CD4-positive, alpha-beta T cell treated with Interferon gamma for 1 hour (primary cell): ENCODE results near the gene ATOH8.

Source experiments
- DNase-seq: peaks from one replicate; pipeline ENCODE4 v3.0.0-alpha.2; 2020

The ATOH8 gene

DNA sequence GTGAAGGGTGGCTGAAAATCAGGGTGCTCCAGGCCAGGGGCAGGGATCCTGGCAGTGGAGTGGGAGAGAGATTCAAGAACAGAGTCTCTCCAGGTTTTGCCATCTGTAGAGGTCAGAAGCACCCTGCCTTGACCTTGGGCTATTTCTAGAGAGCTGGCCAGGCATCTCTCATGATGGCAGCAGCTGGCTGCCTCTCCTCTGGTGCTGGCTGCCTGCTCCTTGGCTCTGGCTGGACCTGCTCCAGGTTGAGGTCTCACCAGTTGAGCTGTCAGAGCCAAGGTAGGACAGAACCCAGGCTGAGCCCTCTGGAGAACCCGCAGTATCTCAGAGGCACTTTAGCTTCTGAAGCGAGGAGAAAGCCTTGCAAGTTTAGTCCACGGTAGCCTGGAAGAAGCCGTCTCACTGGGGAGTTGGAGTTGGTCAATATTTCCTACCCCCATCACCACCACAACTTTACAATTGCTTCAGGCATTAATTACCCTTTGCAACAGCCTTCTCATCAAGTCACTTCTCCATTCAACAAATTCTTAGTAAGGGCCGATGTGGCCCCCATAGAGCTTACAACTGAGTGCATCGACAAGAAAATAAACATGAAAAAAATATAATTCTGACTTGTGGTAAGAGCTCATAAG lies 34.1 kb upstream of the ATOH8 start:
- DNase-seq: no peak

DNA sequence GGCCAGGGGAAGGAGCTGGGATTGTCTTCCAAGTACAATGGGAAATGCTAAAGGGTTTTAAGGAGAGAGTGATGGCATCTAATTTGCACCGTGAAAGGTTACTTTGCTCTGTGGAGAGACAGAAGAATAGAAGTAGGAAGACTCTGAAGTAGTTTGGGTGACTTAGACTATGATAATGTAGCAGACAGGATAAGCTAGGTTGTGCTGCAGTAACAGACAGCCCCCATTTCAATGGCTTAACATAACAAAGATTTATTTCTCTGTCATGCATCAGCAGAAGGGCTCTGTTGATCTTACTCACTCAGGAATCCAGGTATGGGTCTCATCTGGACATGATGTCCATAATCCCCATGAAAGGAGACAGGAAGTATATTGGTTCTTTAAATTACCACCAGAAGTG lies 33.3 kb upstream of the ATOH8 start:
- DNase-seq: no peak

DNA sequence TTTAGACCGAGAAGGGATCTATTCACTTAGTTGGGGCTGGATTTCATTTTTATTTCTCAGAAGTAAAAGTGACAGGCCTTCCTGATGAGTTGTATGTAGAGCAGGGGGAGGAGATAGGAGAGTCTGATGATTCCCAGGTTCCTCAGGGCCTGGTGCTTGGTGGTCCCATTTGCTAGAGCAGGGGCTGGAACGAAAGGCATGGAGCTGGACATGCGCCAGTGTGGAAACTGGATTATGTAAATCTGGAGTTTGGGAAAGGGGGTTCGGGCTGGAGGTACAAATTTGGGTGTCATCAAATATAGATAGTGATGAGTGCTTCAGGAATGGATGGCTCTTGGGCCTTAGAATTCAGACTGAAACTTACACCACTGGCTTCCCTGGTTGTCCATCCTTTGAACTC lies 32.1 kb upstream of the ATOH8 start:
- no peak for DNase-seq

DNA sequence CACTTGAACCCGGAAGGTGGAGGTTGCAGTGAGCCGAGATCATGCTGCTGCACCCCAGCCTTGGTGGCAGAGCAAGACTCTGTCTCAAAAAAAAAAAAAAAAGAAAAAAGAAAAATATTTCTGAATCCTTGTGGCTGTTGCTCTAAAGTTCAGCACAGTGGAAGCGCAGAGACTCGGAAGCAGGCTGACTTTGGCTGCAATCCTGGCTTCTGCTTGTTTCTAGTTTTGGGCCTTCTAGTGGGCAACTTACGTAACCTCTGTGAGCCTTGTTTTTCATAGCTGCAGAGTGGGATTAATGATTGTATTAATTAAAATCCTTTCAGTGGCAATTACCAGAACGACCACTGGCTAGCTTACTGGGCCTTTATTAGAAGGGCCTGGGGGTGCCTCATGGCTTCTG lies 31.3 kb upstream of the ATOH8 start:
- DNase-seq: no peak

DNA sequence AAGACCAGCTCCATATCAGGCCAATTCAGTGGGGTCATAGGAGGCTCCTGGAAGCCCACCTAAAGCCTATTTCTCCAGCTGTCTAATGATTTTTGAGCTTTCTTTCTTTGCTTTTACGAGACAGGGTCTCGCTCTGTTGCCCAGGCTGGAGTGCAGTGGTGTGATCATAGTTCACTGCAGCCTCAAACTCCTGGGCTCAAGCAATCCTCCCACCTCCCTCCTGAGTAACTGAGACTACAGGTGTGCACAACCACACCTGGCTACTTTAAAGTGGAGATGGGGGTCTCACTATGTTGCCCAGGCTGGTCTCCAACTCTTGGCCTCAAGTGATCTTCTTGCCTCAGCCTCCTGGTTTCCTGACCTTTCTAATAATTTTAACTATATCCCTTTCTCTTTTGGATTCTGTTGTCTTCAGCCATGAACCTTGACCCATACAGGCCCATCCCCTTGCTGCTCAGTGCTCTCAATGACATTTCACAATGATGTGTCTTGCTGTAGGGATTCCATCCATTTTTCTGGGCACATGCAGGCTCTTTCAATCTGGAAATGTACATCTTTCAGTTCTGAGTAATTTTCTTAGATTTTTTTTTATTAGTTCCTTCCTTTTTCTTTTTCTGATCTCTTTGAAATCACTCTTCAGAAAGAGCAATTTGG lies 30.0 kb upstream of the ATOH8 start:
- DNase-seq: no peak

DNA sequence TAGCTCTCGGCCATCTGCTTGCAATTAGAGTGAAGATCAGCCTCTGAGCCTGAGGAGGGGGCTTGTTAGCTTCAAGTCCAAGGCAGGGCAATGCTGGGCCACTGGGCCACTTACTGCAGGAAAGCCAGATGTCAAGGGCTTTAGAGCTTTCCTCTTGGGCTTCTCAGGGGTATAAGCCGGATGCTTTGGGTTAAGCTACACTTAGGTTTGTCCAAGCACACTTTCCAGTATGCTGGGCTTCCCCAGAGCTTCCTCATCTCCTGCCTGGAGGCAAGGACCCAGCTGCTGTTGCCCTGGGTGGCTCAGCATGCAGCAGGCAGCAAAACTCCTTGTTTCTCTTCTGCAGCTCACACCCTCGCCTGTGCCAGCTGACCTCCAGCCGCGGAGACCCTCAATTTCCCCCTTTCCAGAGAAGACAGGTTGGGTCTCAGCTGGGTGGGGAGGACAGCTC lies 29.0 kb upstream of the ATOH8 start:
- no peak for DNase-seq

DNA sequence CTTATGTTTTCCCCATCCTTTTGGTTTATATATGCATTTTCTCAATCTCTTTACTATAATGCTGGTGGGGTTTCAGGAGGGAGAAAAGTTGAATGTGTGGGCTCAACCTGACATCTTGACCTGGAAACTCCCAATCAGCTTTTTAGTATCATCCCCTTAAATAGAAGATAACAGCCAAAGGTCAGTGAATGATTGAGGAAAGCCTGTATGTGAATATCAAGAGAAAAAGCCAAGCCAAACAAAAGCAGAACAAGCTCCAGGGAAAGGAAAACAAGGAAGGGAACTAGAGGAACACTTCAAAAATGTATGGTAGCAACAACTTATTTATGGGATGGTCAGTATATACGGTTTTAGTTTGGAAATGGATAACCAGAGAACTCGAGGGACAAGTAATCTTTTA lies 28.3 kb upstream of the ATOH8 start:
- no peak for DNase-seq

DNA sequence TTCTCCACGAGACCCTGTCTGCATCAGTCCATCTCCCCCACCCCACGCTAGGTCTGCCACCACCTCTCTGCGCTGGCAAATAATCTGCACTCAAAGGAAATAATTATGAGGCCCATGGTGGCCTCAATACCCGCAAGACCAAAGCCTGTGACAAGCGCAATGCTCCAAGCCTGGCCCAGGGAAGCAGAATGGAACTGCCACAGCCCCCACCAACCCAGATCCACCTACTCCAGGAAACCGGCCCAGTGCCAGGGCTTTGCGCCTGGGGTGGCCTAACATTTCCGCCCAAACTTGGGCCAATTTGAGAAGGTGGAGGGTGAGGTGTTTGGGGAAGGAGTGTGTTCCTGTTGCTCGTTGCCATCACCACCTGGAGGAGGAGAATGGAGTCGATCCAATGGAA lies 26.0 kb upstream of the ATOH8 start:
- DNase-seq: no peak

DNA sequence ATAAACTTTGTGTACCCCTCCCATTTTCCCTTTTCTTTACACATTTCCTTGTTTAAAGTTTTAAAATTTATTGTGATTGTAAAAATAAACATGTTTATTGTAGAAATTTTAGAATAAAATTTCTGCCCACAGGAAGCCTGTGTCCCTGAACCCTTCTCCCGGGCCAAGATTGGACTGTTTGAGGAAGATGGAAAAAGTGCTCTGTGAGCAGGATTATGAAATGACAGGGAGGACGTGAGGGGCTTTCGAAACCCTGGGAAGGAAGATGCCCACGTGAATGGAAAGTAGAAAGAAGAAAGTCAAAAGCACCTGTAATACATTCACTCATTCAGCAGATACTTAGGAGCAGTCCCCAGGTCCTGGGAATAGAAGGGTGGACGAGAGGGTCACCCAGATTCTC lies 25.4 kb upstream of the ATOH8 start:
- DNase-seq: no peak

DNA sequence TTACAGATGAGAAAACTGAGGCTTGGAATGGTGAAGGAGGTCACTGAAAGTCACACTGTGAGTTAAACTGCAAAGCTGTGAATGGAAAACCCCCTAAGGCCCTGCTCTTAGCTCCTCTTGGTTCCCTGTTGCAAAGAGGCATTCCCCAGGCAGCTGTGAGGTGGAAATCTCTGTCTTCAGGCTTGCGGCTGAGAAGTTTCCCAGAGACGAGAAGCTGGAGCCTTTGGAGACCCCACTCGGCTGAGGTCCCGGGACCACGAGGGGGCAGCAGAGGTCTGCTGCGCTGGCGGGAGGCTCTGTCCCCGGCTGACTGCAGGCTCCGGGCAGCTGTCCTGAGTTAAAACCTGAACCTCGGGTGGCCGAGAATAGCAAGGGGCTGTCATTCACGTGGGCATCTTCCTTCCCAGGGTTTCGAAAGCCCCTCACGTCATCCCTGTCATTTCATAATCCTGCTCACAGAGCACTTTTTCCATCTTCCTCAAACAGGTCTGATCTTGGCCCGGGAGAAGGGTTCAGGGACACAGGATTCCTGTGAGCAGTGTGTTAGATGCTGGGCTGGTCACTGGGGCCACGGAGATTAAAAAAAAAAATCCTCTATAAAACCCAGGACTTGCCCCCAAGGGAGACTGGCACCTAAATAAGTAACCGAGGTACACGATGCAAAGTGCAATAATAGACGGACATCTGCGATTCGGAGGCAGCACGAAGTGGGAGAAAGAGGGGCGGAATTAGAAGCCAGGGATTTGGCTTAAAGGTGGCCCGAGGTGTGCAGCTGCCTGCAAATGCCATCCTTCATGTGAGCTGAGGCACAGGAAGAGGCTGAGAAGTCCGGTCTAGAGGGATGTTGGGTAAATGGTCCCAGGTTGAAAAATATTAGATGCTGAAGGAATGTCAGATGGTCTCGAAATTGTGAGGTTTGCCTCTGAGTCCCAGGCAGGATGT lies 24.6 kb upstream of the ATOH8 start:
- DNase-seq: peak; percentile 64

DNA sequence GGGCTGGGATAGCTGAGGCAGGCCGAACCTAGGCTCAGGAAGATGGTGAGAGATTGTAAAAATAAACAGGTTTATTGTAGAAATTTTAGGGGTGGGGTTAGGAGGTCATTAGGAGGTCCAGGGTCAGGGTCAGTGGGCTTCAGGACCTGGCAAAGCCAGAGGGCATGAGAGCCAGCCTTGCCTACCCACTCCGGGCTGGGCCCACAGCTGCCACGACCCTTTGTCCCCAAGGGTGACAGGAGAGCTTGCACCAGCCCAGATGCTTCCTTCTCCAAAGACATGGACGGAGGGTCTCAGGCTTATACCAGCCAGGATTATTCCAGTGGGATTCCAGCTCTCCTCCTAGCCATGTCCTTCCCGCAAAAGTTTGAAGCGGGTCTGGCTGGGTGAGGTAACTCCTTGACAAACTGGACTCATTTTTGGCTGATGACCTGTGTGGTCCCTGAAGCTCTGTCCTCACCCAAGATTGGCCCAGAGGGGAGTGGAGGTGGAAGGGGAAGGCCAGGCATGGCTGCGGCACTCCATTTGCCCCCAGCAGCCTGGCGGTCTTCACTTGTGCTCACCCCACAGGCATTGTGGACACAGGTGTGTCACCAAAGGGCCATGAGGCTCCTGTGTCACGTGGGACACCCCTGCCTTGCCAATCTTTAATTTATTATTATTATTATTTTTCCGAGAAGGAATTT lies 23.8 kb upstream of the ATOH8 start:
- DNase-seq: no peak

DNA sequence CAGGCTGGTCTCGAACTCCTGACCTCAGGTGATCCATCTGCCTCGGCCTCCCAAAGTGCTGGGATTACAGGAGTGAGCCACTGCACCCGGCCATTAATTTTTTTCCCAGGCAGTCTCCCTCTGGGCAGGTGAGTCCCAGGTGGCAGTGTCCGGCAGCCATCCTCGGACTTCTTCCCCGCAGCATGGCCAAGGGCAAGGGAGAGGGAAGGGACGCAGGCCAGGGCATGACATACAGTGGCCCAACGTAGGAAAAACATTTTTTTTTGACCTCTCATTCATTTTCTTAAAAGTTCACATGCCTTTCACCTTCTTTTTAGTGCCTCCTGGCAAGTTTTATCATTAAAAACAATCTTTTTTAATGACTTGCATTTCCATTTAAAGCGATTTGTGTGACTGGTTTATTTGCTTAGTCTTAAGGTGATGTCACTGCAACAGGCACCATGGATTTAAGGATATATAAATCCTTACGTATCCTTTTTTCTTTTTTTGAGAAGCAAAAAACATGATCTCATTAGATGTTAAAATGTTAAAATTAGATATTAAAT lies 23.0 kb upstream of the ATOH8 start:
- no peak for DNase-seq

DNA sequence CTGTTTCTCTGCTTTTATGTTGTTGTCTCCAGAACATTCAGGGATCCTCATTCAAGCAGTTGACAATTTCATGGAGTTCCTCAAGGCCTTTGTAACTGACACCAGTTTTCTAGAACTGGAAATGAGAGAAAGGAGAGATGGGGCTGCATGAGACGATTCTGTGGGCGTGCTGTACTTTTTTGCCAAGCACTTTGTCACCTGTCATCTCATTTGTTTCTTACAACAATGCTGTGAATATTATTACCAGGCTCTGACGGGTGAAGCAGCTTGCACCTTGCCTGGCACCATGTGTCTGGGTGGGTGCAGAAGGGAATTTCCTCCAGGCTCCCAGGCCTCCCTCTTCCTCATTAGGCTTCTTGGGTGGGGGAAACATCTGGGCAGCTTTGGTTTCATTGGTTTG lies 22.2 kb upstream of the ATOH8 start:
- DNase-seq: no peak

DNA sequence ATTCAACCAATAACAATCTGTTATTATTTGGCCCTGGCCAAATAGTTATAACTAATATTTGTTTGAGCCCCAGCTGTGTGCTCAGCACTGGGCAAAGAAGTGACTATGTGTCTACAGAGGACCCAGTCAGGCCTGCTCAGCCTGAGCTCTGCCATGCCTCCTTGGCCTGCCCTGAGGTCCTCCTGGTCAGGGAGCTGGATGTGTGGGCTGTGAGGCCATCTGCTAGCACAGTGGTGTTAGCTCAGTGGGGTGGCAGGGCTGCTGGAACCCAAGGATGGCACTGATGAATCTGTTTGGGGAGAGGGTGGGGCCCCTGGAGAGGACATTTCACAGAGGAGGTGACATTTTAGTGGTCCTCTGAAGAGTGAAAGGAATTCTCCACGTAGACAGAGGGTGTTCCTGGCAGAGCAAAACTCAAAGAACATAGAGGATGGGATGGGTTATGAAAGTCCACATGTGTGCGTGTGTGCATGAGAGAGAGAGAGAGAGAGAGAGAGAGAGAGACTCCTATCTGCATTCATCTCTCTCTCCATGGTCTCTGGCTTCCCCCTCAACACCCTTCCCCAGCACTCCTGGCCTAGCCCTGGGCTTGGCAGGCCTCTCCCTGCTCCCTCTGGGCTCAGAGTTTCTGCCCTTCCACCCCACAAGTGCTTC lies 21.2 kb upstream of the ATOH8 start:
- no peak for DNase-seq

DNA sequence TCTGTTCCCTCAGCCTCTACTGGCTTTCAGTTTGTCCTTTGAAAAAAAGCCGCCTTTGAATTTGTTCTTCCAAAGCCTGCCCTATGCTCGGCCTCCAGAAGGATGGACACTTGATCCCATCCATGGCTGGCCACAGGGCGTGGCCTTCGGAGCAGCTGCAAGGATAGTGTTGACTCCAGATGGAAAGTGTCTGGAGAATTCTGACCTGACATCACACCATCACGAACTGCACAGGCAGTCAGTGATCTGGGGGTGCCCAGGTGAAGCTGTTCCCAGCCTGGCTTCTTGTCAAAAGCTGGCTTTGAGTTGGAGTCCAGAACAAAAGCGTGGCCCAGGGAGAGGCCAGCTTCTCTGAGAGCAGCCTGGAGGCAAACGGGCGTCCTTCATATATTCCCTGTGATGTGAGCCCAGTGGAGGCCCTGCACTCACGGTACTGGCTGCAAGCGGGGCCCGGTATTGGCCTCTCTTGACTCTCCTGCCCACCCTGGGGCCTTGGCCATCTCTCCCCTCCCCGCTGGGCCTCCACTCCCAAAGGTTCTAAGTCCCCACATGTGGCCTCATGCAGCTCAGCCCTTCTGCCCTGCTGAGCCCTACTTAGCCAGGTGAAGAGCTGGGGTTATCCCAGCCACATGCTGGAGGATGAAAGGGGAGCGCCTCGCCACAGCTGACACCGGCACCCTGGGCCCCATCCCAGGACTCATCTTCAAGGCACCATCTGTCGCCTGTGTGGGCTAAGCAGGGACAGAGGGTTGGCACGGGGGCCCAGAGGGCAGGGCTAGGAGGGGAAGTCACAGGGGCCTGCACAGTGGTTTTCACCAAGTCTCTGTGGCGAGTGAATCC lies 20.4 kb upstream of the ATOH8 start:
- no peak for DNase-seq

DNA sequence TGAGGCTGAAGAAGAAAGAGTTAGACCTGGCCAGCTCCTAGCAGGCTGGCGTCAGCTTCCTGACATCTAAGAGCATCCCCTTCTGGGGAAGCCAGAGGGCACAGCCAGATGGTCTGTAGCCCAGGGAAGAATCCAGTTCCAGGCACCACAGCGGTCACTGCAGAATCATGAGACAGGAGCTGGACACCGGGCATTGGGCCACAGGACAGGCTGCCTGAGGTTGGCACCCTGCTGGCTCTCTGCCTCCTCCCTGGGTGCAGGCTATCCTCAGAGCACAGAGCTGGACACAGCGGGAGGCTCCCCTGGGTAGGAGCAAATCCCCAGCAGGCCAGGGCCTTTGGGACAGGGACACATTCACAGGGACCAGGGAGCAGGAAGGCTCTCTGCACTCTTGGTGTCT lies 19.8 kb upstream of the ATOH8 start:
- no peak for DNase-seq

DNA sequence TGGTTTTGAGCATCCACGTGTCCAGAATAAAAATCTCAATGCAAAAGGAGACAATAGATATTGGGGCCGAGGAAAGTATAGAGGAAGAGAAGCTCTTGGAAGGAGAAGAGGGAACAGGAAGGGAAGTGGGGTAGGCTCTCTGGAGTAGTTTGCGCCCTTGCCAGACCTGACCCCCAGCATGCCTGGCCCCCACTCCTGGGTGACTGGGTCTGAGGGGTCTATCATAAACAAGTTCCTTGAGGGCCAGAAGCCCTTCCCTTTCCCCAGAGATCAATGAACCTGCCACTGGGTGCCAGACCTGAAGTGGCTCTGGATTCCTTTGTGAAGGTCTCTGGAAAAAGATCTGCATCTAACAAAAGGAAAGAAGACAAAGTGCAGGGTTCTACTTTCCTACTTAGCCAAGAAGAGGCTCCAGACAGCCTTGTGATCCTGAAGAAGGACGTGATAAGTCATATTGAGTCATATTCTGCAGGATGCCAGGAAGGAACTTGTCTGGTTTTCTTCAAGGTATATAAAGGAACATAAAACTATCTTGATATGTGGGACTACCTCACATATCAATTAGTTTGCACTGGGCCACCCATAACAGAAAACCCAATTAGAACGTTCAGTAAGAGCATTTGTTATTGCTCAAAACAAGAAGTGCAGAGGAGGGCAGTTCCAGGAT lies 18.7 kb upstream of the ATOH8 start:
- no peak for DNase-seq

DNA sequence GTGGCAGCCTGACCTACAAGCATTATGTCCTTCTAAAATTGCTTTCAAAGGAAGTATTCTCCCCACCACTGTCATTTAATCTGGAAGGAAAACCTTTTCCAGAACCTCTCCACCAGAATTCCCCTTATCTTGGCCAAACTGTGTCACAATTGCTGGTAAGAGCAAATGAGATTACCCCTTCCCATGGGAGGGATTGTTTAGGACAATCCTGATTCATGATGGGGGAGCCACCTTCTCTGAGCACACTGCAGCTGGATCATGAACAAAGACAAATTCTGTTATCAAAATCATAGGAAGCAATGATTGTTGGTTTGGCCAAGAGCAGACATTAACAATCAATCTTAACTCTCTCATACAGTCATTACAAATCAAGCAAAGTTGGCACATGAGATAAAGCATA lies 18.1 kb upstream of the ATOH8 start:
- no peak for DNase-seq

DNA sequence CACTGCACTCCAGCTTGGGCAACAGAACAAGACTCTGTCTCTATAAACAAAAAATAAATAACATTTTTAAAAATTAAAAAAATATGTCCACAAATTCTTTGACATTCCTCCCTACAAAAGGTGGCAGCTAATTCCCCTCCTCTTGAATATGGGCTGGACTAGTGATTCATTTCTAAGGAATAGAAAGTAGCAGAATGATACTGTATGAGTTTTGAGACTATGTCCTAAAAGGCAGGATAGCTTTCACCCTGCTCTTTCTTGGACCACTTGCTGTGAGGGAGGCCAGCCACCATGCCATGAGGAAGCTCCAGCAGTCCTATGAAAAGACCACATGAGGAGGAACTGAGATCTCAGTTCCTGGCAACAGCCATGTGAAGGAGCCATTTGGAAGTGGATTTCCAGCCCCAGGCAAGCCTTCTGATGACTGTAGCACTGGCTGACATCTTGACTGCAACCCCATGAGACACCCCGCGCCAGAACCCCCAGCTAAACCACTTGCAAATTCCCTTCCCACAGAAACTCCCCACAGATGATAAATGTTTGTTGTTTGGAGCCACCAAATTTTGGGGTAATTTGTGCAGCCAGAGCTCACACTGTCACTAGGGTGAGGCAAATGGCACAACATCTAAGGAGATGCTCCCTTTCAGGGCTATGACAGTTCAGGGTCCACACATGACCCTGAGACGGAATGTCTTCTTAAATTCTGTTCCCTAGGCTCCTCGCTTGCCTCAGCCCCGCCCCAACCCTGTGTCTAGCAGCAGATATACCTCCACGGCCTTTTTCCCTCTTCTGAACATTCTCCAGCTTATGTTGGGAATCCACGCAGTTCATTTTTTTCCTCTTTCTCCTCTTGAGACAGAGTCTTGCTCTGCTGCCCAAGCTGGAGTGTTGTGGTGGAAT lies 17.1 kb upstream of the ATOH8 start:
- no peak for DNase-seq

DNA sequence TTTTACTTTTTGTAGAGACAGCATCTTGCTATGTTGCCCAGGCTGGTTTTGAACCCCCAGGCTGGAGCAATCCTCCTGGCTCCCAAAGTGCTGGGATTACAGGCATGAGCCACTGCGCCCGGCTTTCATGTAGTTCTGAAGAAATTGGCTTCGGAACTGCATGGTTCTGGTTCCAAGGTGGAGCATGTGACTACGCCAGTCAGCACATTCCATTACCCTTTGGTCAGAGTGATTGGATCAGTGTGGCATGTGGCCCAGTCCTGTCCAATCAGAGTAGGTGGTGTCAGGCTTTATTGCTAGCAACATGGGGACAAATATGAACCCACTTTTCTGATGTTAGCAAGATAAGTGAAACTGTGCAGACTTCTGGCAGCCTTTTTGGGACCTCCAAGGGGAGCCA lies 16.3 kb upstream of the ATOH8 start:
- no peak for DNase-seq
